NCI-H510A treated with DMSO at 0.1 percent for 48 hours (cell line): Measurements from ENCODE around the gene TBX15.
"Not testable (repeated sequence)": the region's sequence is repeated elsewhere in the genome, so short reads cannot be mapped to it uniquely, and the experiment has no call there.

Source experiments
- DNase-seq: peaks from one replicate; lab custom pipeline; 2025; lab: John Stamatoyannopoulos, UW

Gene TBX15

GRCh38 chr1:118926261-118926660, 61.9 kb downstream of the TBX15 start:
- no peak for DNase-seq

GRCh38 chr1:118925651-118926050, 62.5 kb downstream of the TBX15 start:
- no peak for DNase-seq

- no peak for DNase-seq
Observed at GRCh38 chr1:118923319-118923718, 64.8 kb downstream of the TBX15 start.

GRCh38 chr1:118921994-118922393, 66.1 kb downstream of the TBX15 start:
- DNase-seq: no peak

GRCh38 chr1:118920124-118920717, 67.9 kb downstream of the TBX15 start:
- no peak for DNase-seq

GRCh38 chr1:118918940-118919259, 69.2 kb downstream of the TBX15 start:
- no peak for DNase-seq

- no peak for DNase-seq
Observed at GRCh38 chr1:118918230-118918939, 69.8 kb downstream of the TBX15 start.

GRCh38 chr1:118916346-118916745, 71.8 kb downstream of the TBX15 start:
- not testable (repeated sequence) for DNase-seq

GRCh38 chr1:118914379-118915161, 73.6 kb downstream of the TBX15 start:
- no peak for DNase-seq

- no peak for DNase-seq
Observed at GRCh38 chr1:118913818-118914217, 74.3 kb downstream of the TBX15 start.

GRCh38 chr1:118912574-118912973, 75.6 kb downstream of the TBX15 start:
- DNase-seq: no peak

- DNase-seq: no peak
Observed at GRCh38 chr1:118911571-118911970, 76.6 kb downstream of the TBX15 start.

GRCh38 chr1:118907466-118907865, 80.7 kb downstream of the TBX15 start:
- DNase-seq: no peak

GRCh38 chr1:118905671-118906070, 82.5 kb downstream of the TBX15 start:
- DNase-seq: no peak

- no peak for DNase-seq
Observed at GRCh38 chr1:118905196-118905595, 82.9 kb downstream of the TBX15 start.

- DNase-seq: no peak
Observed at GRCh38 chr1:118902711-118903191, 85.4 kb downstream of the TBX15 start.

GRCh38 chr1:118902299-118902698, 85.8 kb downstream of the TBX15 start:
- DNase-seq: no peak

- no peak for DNase-seq
Observed at GRCh38 chr1:118900643-118901440, 87.3 kb downstream of the TBX15 start.

- DNase-seq: no peak
Observed at GRCh38 chr1:118899340-118899739, 88.8 kb downstream of the TBX15 start.

GRCh38 chr1:118898712-118899111, 89.4 kb downstream of the TBX15 start:
- DNase-seq: no peak

- no peak for DNase-seq
Observed at GRCh38 chr1:118896416-118896815, 91.7 kb downstream of the TBX15 start.

- DNase-seq: no peak
Observed at GRCh38 chr1:118894836-118895235, 93.3 kb downstream of the TBX15 start.
